RPMI8226 (cell line): ENCODE results near the gene SLX4.
A peak's percentile ranks its signal among the peaks of the same experiment; 100 is the strongest.
"Not testable (repeated sequence)": the region's sequence is repeated elsewhere in the genome, so short reads cannot be mapped to it uniquely, and the experiment has no call there.

Experiments
- DNase-seq: peaks from one replicate; pipeline ENCODE4 v3.0.0-alpha.2; 2015

SLX4 gene

GRCh38 chr16:3640632-3641501, 29.5 kb upstream of the SLX4 start:
- DNase-seq = no peak

DNA sequence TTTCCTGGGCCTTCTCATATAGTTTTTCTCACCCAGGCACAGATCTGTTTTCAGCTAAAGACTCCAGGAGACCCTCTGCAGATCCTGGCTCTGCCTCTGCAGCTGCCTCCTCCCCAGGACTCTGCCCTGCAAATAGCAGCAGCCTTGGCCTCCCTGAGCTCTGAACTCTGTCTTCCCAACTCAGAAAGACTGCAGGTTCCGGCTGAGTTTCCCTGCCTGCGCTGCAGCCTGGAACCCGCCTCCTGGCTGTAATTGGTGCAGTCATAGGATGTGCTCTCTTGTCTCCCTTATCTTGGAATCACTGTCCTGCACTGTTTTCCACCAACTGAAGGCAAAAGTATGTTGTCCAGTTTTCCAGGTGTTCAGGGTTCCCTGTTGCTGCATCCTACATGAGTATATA, 28.8 kb upstream of the SLX4 start:
- no peak for DNase-seq

DNA sequence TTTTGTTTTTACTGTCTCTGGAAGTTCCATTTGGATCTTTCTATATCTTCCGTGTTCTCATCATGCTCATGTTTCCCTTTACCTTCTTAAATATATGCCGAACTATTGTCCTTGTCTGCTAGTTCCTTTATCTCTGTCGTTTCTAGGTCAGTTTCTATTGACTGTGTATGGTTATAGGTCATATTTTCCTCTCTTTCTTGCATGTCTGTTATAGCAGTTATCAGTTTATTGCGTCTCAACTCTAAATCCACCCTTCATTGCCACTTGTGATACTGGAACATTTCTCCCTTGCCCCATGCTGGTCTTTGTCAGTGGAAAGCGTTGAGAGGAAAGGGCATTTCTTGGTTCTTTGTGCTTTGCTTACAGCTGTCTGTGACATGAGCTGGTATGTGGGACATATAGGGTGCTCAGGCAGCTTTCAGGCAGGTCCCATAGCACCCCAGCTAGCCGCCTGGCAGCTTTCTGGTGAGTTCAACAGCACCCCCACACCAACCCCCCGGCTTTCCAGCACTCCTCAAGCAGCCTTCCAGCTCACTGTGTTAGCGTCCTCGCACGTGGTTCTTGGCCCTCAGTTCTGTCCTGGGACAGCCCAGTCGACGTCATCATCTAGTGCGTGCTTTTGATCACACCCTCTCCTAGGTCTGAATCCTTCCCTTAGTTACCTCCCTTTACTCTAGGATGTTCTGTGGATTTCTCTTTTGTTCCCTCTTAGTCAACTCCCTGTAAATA, 27.7 kb upstream of the SLX4 start:
- no peak for DNase-seq

DNA sequence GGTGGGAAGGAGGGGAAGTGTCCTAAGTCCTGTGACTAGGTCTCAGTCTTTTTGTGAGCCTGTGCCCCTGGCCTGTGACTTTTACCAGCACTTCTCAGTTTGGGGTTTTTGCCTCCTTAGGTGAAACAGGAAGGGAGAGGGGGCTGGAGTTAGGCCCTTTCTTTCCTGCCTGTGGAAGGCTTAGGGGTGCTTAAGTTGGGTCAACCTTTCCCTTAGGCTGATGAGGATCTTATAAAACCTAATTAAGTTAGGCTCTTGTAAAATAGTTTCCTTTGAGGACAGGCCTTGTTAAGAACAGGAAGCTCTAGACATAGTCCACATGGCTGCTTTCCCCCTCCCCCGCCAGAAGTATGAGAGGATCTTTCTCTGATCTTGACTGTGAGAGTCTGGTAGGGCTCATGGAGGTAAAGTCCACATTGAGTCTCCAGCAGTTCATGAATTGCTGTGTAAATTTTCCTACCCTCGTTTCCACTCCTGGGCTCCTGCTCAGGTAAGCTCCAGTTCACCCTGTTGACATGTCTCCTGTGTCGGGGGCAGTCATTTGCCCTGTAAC, 26.0 kb upstream of the SLX4 start:
- DNase-seq = peak; percentile 42

DNA sequence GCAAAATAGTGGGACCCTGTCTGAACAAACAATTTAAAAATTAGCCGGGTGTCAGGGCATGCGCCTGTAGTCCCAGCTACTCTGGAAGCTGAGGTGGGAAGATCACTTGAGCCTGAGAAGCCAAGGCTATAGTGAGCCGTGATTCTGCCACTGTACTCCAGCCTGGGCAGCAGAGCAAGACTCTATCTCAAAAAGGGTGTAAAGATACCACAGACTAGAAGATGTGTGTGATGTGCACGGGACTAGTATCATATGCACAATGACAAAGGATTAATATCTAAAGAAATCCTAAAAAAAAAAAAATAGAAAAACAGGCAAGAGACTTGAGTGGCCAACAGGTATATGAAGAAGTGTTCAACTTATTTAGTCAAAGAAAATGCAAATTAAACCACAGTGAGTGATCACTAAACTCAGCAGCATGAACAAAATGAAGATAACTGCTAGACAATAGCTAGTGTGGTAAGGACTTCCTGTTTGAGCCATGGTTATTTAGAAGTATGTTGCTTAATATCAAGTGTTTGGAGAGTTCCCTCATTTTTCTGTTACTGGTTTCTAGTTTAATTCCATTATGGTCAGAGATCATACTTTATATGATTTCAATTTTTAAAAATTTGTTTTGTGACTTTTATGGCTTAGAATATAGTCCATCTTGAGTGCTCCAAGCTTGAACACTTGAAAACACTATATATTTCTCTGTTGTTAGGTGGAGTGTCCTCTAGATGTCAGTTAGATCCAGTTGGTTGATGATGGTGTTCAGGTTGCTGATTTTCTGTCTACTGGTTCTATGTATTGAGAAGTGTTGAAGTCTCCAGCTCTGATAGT, 14.7 kb upstream of the SLX4 start:
- DNase-seq = no peak

DNA sequence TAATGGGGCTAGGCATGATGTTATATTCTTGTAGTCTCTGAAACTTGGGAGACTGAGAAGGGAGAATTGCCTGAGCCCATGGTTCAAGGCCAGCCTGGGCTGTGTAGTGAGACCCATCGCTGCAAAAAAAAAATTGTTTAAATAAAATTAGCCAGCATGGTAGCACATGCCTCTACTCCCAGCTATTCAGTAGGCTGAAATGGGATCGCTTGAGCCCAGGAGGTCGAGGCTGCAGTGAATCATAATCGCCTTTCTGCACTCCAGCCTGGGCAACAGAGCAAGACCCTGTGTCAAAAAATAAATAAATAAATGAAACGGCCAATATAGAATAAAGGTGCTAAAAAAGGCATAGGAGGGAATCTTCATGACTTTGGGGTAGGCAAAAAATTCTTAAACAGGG, 13.9 kb upstream of the SLX4 start:
- DNase-seq = no peak

DNA sequence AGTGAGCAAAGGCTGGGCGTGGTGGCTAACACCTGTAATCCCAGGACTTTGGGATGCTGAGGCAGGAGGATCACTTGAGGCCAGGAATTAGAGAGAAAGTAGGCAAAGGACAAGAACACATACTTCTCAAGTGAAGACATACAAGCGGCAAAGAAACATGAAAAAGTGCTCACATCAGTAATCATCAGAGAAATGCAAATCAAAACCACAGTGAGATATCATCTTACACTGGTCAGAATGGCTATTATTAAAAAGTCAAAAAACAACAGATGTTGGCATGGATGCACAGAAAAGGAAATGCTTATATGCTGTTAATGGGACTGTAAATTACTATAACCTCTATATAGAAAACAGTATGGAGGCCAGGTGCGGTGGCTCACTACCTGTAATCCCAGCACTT, 12.2 kb upstream of the SLX4 start:
- DNase-seq = no peak

DNA sequence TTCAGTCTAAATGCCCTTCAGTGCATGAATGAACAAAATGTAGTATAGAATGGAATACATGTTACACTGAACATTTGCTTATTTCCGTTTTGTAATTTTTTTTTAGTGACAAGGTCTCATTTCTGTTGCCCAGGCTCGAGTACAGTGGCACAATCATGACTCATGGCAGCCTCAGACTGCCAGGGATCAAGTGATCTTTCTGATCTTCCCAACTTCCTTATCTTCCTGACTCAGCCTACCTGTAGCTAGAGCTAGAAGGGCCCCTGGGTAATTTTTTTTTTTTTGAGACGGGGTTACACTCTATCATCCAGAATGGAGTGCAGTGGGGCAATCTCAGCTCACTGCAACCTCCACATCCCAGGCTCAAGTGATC, 7.3 kb upstream of the SLX4 start:
- no peak for DNase-seq

DNA sequence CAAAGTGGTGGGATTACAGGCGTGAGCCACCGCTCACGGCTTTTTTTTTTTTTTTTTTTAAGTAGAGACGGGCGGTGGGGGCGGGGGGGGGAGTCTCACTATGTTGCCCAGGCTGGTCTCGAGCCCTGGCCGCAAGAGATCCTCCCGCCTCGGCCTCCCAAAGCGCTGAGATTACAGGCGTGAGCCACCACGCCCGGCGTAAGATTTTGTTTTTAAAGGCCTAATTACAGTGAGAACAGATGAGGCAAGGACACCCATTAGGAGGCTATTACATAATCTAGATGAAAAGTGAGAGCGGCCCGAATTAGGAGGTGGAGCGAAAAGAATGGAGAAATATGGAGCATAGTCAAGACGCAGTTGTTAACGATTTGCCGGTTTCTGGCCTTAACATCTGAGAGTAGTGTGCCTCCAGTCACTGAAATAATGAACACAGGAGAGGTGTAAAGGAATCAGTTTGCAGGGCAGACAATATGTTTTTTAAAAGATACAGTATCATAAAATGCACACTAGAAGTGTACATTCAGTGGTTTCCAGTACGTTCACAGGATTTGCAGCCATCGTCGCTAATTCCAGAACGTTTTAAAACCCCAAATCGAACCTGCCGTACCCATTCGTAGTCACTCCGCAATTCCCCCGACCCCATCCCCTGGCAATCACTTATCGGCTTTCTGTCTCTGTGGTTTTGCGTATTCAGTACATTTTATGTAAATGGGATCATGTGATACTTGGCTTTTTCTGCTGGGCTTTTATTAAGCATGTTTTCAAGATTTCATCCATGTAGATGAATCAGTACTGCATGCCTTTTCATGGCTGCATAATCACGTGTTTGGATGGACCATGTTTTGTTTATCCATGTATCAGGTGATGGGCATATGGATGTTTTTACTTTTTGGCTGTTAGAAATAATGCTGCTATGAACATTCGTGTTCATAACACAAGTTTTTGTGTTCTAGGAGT, 1.4 kb upstream of the SLX4 start:
- DNase-seq = no peak

- DNase-seq = no peak
Measured at GRCh38 chr16:3610698-3611145, 684 bp downstream of the SLX4 start.

DNA sequence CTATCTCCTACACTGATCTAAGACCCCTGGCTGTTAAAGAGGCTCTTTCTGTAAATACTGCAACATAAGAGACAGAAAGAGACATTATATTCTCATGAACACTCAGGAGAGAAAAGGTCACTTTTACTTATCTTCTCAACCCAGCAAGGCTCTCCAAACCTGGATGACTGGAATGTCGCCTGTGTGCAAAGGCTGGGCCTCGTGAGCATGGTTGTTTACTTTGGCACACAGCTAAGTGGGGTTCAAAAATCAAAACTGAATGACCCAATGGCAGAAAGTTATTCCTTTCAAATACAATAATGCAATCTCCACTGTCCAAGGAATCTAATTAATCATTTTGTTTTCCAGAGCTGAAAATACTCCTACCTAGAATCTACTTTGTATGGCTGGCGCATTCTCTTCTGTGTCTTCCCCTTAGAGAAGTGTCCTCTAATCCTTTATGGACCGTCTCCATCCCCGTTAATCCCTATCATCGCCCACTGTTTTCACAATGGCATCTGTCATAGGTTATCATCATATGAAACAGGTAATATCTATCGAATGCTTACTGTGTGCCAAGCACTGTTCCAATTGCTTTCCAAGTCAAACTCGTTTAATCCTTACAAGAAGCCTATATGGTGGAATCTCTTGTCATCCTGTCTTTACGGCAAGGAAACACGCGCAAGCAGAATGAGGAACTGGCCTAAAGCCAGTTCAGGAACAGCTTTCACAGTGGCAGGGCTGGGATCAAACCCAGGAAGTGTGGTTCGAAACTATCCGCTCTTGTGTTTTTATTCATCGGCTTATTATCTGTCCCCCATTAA, 1.3 kb downstream of the SLX4 start:
- DNase-seq = no peak

GRCh38 chr16:3608976-3609375, 2.4 kb downstream of the SLX4 start:
- not testable (repeated sequence) for DNase-seq

DNA sequence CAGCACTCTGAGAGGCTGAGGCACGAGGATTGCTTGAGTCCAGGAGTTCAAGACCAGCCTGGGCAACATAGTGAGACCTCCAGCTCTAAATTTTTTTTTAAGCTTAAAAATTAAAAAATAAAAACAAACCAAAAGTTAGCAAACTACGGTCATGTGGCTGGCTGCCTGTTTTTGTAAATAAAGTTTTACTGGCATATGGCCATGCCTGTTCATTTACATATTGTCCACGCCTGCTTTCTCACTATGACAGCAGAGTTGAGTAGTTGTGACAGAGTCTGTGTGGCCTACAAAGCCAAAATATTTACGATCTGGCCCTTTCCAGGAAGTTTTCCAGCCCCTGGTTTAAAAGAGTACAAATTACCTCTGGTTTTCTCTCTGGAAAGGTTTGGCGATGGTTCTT, 3.3 kb downstream of the SLX4 start:
- no peak for DNase-seq

- no peak for DNase-seq
Measured at GRCh38 chr16:3607634-3608033, 3.8 kb downstream of the SLX4 start.

GRCh38 chr16:3607161-3607560, 4.2 kb downstream of the SLX4 start:
- no peak for DNase-seq

DNA sequence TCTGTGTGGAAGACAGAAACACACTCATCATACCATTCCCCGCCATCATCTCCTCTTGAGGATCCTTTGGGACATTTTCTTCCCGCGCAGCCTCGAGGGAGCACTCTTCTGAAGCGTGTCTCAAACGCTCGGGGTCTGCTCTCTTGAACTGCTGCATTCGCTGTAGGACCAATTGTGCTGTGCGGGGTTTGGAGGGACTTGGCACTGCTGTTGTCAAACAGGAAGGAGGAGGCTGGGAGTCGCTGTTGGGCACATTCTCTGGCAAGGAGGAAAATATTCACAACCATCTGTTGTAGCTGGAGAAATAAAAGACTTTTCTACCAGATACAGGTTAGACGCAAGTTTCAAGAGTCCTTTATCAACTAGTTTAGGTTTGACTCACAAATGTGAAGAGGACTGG, 5.0 kb downstream of the SLX4 start:
- DNase-seq = no peak

DNA sequence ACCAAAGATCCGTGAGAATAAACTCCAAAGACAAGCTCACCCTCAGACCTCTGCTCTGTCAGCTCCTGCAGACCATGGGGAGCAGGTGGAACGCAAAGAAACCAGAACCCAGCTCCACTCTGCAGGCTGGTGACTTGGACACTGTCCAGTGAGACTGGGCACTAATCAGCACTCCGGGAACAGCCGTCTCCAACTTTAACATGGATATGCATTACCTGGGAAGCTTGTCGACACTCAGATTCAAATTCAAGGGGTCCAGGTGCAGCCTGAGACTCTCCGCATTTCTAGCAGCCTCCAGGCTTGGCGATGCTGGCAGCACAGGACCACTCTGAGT, 9.1 kb downstream of the SLX4 start:
- no peak for DNase-seq

GRCh38 chr16:3601614-3602319, 9.6 kb downstream of the SLX4 start:
- no peak for DNase-seq

DNA sequence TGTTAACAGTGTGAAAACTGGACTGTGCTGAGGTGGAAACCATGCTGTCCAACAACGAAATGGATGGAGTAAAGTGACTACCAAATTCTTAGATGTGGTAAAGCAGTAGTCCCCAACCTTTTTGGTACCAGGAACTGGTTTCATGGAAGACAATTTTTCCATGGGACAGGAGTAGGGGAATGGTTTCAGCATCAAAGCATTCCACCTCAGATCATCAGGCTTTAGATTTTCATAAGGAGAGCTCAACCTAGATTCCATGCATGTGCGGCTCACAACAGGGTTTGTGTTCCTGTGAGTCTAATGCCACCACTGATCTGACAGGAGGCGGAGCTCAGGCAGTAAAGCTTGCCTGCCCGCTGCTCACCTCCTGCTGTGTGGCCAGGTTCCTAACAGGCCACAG, 11.5 kb downstream of the SLX4 start:
- no peak for DNase-seq

DNA sequence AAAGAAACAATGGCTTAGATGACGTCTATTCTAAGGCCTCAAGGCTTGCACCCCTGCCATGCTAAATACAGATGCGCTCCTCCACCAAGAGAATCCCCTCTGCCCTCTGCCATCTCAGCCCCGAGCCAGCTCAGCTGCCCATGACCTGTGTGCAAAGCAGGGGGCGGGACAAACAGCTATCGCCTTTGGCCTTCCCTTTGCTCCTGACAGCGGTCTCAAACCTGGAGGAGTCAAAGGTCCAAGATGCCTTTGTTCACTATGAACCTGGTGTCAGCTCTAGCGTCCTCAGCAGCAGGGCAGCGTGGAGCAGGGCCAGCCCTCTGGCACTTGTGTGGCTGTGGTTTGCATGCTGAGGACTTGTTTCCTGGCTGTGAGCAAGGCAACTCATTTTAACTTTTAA, 12.3 kb downstream of the SLX4 start:
- DNase-seq = no peak

GRCh38 chr16:3598236-3598635, 13.2 kb downstream of the SLX4 start:
- DNase-seq = no peak
